Activated T-cell treated with anti-CD3 and anti-CD28 coated beads for 24 hours (primary cell): Measurements from ENCODE around the gene IPP.
"Not testable (repeated sequence)": the region's sequence is repeated elsewhere in the genome, so short reads cannot be mapped to it uniquely, and the experiment has no call there.

ENCODE experiments used
- DNase-seq: peaks from one replicate; pipeline ENCODE4 v3.0.0-alpha.2; 2020; ENCODE audit warnings: low read depth

The IPP gene

DNA sequence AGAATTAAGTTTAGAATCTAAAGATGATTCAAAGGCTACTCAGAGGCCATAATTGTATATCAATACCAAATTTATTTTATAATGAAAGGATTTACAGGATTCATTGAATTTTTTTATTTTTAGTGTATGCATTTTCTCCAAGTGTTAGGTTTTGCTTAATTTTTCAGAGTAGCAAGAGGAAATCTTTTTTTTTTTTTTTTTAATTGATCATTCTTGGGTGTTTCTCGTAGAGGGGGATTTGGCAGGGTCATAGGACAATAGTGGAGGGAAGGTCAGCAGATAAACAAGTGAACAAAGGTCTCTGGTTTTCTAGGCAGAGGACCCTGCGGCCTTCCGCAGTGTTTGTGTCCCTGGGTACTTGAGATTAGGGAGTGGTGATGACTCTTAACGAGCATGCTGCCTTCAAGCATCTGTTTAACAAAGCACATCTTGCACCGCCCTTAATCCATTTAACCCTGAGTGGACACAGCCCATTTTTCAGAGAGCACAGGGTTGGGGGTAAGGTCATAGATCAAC lies 10.8 kb downstream of the IPP start:
- DNase-seq, result not testable (repeated sequence)

GRCh38 chr1:45739137-45739536 lies 11.3 kb downstream of the IPP start:
- no peak for DNase-seq

DNA sequence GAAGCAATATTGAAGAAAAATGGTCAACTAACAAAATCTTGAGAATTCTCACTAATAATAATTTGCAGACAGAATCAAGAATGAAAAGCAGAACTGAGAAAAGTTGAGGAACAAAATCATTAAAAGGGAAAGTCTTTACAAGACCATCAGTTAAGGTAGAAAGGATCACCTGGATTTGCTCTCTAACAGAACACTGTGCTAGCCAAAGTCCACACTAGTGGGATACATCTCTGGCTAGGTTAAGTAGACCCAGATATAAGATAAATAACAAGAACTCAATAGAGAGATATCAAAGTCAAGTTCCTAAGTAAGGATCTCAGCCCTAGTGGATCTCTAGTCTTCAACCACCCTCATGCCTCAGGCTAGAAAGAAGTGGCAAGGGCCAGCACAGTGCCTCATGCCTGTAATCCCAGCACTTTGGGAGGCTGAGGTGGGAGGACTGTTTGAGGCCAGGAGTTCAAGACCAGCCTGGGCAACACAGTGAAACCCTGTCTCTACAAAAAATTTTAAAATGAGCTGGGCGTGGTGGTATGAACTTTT lies 19.6 kb downstream of the IPP start:
- no peak for DNase-seq

GRCh38 chr1:45730075-45730779 lies 20.2 kb downstream of the IPP start:
- no peak for DNase-seq

GRCh38 chr1:45726007-45726406 lies 24.4 kb downstream of the IPP start:
- not testable (repeated sequence) for DNase-seq

- no peak for DNase-seq
These were observed 27.1 kb downstream of the IPP start for GRCh38 chr1:45723248-45723930.

- DNase-seq, result no peak
These were observed 27.6 kb downstream of the IPP start for GRCh38 chr1:45722809-45723208.

DNA sequence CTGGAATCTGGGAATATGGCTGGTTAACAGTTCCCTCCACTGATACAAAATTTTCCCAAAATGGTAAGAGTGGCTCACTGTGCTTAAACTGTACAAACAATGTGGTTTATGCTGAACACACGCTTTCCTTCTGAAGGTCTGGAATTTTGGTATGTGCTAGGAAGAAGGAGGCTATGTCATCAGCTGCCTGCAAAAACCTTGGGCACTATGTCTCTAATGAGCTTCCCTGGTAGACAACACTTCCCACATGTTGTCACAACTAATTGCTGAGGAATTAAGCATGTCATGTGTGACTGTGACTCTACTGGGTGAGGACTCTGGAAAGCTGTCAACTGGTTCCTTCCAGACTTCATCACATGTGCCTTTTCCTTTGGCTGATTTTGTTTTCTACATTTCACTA lies 29.2 kb downstream of the IPP start:
- no peak for DNase-seq

GRCh38 chr1:45718289-45718688 lies 32.2 kb downstream of the IPP start:
- no peak for DNase-seq

GRCh38 chr1:45717386-45717785 lies 33.1 kb downstream of the IPP start:
- DNase-seq, result not testable (repeated sequence)

DNA sequence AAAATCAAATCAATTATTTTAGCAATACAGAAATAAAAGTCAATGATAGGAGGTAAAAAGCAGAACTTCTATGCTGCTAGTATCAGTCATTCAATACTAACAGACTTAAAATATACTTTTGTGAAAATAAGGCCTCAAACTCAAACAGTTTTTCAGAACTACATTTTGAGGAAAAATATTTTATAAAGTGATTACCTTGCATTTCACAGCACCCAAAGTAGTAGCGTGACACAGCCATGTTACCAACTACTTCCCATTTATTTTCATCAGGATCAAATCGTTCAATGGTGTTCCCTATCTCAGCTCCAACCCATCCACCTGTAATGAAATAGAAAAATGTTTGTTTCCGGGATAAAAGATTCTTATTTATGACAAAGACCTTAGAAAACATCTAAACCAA lies 33.8 kb downstream of the IPP start:
- no peak for DNase-seq

DNA sequence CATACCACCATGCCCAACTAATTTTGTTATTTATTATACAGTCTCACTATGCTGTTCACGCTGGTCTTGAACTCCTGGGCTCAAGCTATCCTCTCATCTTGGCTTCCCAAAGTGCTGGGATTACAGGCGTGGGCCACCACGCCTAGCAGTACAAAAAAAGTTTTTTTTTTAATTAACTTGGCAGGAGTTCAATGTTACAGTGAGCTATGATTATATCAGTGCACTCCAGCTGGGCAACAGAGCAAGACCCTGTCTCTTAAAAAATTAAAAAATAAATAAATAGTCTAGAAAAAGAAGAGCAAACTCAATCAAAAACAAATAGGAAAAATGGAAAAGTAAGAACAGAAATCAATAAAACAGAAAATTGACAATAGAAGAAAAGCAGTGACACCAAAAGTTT lies 36.7 kb downstream of the IPP start:
- DNase-seq, result no peak

GRCh38 chr1:45704637-45705036 lies 45.8 kb downstream of the IPP start:
- DNase-seq, result no peak

GRCh38 chr1:45694823-45695222 lies 55.6 kb downstream of the IPP start:
- DNase-seq, result no peak

- not testable (repeated sequence) for DNase-seq
These were observed 56.6 kb downstream of the IPP start for GRCh38 chr1:45693811-45694210.

DNA sequence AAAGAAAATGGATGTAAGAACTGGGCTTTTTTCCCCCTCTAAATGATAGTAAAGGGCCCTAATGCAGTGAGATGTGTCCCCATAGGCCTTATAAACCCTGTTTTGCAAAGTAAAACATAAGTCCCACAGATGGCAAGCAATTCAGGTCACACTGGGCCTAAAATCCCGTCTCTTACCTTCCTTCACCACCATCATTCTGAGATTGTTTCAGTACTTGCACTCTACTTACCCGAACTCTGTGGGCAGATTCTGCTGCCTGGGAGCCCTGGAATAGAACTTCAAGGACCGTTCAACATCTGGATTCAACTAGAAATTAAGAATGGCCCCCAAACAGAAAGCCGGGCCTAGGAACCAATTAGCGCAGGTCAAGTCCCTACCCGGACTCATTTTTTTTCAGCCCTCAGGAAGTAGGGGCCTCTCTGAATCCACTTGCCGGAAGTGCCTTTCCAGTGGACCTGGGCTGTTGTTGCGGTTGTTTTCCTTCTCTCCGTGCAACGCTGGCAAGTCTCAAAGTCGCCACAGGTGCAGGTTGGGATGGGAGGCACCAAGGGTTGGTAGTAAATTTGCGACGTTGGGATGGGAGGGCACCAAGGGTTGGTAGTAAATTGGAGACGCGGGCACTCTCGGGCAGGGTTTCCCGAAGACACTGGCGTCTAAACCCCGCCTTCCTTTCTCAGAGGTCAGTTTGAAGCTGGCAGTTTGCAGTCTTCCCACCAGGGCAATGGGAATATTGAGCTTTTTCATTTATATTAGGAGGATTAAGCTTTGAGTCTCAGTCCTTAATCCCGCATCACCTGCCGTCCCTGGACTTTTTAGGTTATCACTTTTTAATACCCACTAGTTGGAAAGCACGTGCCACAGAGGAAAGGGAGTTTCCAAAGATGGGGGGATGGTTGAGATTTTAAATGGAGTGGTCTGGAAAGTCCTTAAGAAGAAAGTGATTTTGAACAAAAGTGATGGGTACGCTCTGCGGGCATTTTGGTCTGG lies 62.4 kb downstream of the IPP start, which contains the start of gene TMEM69:
TMEM69 (plus strand) TSS at position 428 of the 987 bp plus-strand sequence. CDS start 2,888 bp downstream, outside the sequence.
- peak; percentile 78 for DNase-seq

GRCh38 chr1:45687014-45687753 lies 63.3 kb downstream of the IPP start:
- peak; percentile 95 for DNase-seq

DNA sequence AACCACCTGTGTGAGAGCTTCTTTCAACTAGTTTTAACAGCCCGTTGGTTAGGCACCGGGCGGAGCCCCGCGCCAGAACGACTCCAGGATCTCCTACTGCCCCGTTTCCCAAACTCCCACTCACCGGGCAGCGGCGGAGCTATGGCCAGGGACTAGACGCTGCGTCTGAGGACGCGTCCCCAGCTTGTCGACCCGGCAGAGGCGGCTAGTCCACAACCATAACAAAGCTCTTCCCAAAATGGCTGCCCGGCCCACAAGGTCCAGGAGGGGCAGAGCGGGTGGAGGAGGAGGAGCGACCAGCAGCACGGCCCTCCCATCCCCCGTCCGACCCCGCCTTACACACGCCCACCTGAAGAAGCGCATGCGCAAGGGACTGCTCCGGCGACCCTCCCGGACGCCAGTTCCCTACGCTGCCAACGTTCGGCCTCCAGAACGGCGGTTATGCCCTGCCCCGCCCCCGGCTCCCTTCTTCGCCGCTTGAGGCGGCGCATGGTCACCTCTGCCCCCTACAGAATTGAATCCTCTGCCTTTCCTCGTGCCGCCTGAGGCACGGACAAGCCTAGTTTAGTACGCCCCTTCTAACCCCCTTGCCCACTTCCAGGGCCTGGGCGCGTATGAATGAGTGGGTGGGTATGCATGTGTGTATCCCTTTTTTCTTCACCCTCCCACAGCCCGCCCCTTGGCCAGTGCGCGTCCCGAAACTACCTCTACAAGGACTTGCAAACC lies 64.0 kb downstream of the IPP start, which contains the start of gene GPBP1L1:
GPBP1L1 (minus strand) TSS at position 246 of the 726 bp plus-strand sequence. CDS start 27,446 bp downstream, outside the sequence.
- DNase-seq, result peak; percentile 98

- peak; percentile 44 for DNase-seq
These were observed 64.5 kb downstream of the IPP start for GRCh38 chr1:45686015-45686287.

- DNase-seq, result no peak
These were observed 65.0 kb downstream of the IPP start for GRCh38 chr1:45685308-45686014.
